Measurements from ENCODE around the gene KRTAP27-1.

GRCh38 chr21:30329203-30329875 is 8.2 kb downstream of the KRTAP27-1 start:
- TF ChIP-seq YY1 (IDR thresholded peaks at IDR 0.05; ENCODE audit: insufficient read depth, insufficient read length), result no peak
- no peak for TF ChIP-seq ZNF274 (IDR thresholded peaks at IDR 0.05; ENCODE audit: low read depth, low read length)
